GM12892 (cell line): Measurements from ENCODE around the gene SPG7.

Experiments used
- POLR2A ChIP-seq: IDR thresholded peaks from 2 replicates; pipeline ENCODE4 v1.6.1; 2011; ENCODE audit warnings: low read depth, low read length, control low read depth
- POLR2AphosphoS5 ChIP-seq: IDR thresholded peaks from 2 replicates; pipeline ENCODE4 v1.6.1; 2011; ENCODE audit warnings: low read depth, low read length, control low read depth
- TAF1 ChIP-seq: IDR thresholded peaks from 2 replicates; pipeline ENCODE4 v1.6.1; 2011; ENCODE audit warnings: low read depth, mild to moderate bottlenecking, control low read depth, low read length, borderline replicate concordance

GRCh38 chr16:89466920-89467319 is 41.3 kb upstream of the SPG7 start:
- TF ChIP-seq POLR2AphosphoS5 (no peak), POLR2A (no peak), TAF1 (no peak)
